ENCODE results near the gene HSPA1L. TPM values are rescaled to one million over a fixed set of nuclear protein-coding genes. Genes with fewer than 3 reads are reported as not detected.
"Not testable (repeated sequence)": the region's sequence is repeated elsewhere in the genome, so short reads cannot be mapped to it uniquely, and the experiment has no call there.

The HSPA1L gene
- 1 to 10 TPM in 3 of 4 donors, under 1 TPM in 1; 0.48 to 3.0 (median 1.9) TPM for total RNA-seq

DNA sequence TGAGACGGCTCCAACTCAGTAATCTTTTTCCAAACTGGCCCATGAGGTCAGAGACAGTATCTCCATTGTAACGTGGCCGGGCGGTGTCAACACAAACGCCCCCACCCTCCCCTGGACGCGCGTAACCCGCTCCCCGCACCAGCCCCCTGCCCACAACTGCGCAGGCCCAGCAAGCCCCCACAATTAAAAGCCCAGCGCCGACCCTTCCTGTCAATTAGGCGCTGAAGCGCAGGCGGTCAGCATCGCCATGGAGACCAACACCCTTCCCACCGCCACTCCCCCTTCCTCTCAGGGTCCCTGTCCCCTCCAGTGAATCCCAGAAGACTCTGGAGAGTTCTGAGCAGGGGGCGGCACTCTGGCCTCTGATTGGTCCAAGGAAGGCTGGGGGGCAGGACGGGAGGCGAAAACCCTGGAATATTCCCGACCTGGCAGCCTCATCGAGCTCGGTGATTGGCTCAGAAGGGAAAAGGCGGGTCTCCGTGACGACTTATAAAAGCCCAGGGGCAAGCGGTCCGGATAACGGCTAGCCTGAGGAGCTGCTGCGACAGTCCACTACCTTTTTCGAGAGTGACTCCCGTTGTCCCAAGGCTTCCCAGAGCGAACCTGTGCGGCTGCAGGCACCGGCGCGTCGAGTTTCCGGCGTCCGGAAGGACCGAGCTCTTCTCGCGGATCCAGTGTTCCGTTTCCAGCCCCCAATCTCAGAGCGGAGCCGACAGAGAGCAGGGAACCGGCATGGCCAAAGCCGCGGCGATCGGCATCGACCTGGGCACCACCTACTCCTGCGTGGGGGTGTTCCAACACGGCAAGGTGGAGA lies at the start of gene HSPA1L, which contains the start of gene HSPA1A:
TSS of gene HSPA1L (minus strand) at position 259 of the 814 bp plus-strand sequence. CDS start 3,311 bp downstream, outside the sequence.
TSS of gene HSPA1A (plus strand) at position 519 of the 814 bp plus-strand sequence. CDS start at position 733, 214 bp downstream.
- no peak for TF ChIP-seq CTCF (IDR thresholded peaks at IDR 0.05)
- peak; percentile 58 for ATAC-seq (ENCODE audit: low FRiP score)
- DNase-seq (ENCODE audit: low spot score): peak; percentile 81

- ATAC-seq (ENCODE audit: low FRiP score) (no peak), DNase-seq (ENCODE audit: low spot score) (no peak)
- TF ChIP-seq CTCF (IDR thresholded peaks at IDR 0.05): no peak
These were observed 49.7 kb upstream of the HSPA1L start for GRCh38 chr6:31864818-31865204.

- ATAC-seq (ENCODE audit: low FRiP score); DNase-seq (ENCODE audit: low spot score): not testable (repeated sequence)
These were observed 49.1 kb upstream of the HSPA1L start for GRCh38 chr6:31864123-31864562.

DNA sequence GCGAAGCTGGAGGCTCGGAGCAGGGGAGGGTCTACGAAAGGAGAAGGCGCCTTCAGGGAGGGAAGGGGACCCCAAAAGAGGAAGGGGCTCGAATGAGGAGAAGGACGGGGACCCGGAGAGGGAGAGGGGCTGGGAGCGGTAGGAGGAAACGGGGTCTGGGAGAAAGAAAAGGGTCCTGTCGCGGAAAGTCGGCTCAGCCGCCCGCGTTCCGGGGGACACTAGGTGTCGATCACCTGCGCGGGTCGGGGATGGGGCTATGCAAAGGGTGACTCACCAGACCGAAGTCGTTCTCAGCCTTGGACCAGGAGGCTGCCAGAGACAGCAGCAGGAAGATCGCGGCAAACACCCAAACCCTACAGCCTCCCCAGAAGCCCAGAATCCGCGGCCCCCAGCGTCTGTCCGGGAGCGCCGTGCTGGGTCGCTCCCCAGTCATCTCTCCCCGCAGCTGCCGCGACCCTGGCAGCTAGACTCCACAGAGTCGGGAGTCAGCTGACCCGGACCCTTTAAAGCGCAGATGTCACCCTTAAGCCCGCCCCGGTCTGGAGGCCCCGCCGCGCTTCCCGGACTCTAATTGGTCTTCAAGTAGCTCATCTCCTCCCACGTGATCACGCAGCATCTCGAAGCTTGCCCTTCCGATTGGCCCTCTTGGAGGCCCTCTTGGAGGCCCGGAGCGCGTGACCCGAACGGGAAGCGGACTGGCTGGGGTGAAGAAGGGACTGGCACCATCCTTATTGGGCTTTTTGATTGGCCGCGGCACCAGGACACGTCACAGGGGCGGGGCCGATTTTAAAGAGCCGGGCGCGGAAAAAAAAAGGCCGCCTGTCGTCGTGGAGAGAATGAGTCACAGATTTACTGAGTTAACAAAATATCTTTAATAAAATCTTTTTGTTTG lies 47.5 kb upstream of the HSPA1L start, which contains the start of gene NEU1:
TSS of gene NEU1 (minus strand) at position 478 of the 892 bp plus-strand sequence. CDS start at position 433, 45 bp downstream.
- ATAC-seq (ENCODE audit: low FRiP score) (peak; percentile 92), DNase-seq (ENCODE audit: low spot score) (peak; percentile 95)
- TF ChIP-seq CTCF (IDR thresholded peaks at IDR 0.05): no peak

- TF ChIP-seq CTCF (IDR thresholded peaks at IDR 0.05): no peak
- ATAC-seq (ENCODE audit: low FRiP score) (no peak), DNase-seq (ENCODE audit: low spot score) (no peak)
These were observed 46.8 kb upstream of the HSPA1L start for GRCh38 chr6:31861919-31862343.

- DNase-seq (ENCODE audit: low spot score): no peak
- TF ChIP-seq CTCF (IDR thresholded peaks at IDR 0.05): no peak
- ATAC-seq (ENCODE audit: low FRiP score): no peak
These were observed 46.1 kb upstream of the HSPA1L start for GRCh38 chr6:31861150-31861549.

GRCh38 chr6:31860349-31860748 lies 45.3 kb upstream of the HSPA1L start:
- DNase-seq (ENCODE audit: low spot score) (no peak), ATAC-seq (ENCODE audit: low FRiP score) (no peak)
- TF ChIP-seq CTCF (IDR thresholded peaks at IDR 0.05): no peak
